H1 (cell line): ENCODE data around the gene STK26. TPM values are rescaled to one million over a fixed set of nuclear protein-coding genes. Genes with fewer than 3 reads are reported as not detected.
"Not testable (repeated sequence)": the region's sequence is repeated elsewhere in the genome, so short reads cannot be mapped to it uniquely, and the experiment has no call there.

Experiments used
- CTCF ChIA-PET: fragments of 300-600 bp; sonication (Branson Sonifier 250); formaldehyde crosslinking; loops from one replicate; lab custom pipeline; 2021; ENCODE audit not compliant: partially characterized antibody; lab: Charles Lee
- POLR2A ChIA-PET: fragments of 300-600 bp; sonication (Branson Sonifier 250); formaldehyde crosslinking; loops from one replicate; lab custom pipeline; 2021; ENCODE audit warnings: inconsistent platforms; ENCODE audit not compliant: partially characterized antibody; lab: Charles Lee
- DNase-seq, 2 experiments: peaks; one replicate each; pipeline versions ENCODE4 v3.0.0 to v3.0.0-alpha.2; 2010 to 2022; ENCODE audit warnings: low spot score in 2 of 2, low read depth in 1 of 2, mixed read lengths in 1 of 2
- FAIRE-seq: peaks from 2 replicates; lab custom pipeline; 2011; peaks lifted over from hg19 to GRCh38; lab: Jason Lieb, UNC
- H2AFZ ChIP-seq: 2 replicates; pipeline ENCODE4 v1.8.1; 2012; ENCODE audit warnings: low read length, inconsistent platforms
- H2AK5ac ChIP-seq: 2 replicates; pipeline ENCODE4 v1.6.1; 2013; ENCODE audit warnings: low read depth, low read length
- H2BK120ac ChIP-seq: replicated peaks from 2 replicates; pipeline ENCODE3; 2013; ENCODE audit warnings: low read depth, low read length, inconsistent platforms
- H2BK12ac ChIP-seq: 2 replicates; pipeline ENCODE4 v1.6.1; 2013; ENCODE audit warnings: low read depth, low read length
- H2BK15ac ChIP-seq: 2 replicates; pipeline ENCODE4 v1.6.1; 2013; ENCODE audit warnings: low read length
- H2BK20ac ChIP-seq: 2 replicates; pipeline ENCODE4 v1.6.1; 2013; ENCODE audit warnings: low read length
- H2BK5ac ChIP-seq: 2 replicates; pipeline ENCODE4 v1.6.1; 2013; ENCODE audit warnings: low read depth, low read length
- H3K14ac ChIP-seq: 2 replicates; pipeline ENCODE4 v1.6.1; 2013; ENCODE audit warnings: inconsistent platforms; ENCODE audit not compliant: insufficient read length
- H3K18ac ChIP-seq: 2 replicates; pipeline ENCODE4 v1.6.1; 2013; ENCODE audit warnings: low read length; ENCODE audit errors: extremely low read depth
- H3K23ac ChIP-seq: 2 replicates; pipeline ENCODE4 v1.6.1; 2013; ENCODE audit warnings: inconsistent platforms; ENCODE audit not compliant: insufficient read length
- H3K23me2 ChIP-seq: 2 replicates; pipeline ENCODE4 v1.6.1; 2013; ENCODE audit warnings: low read depth, low read length
- H3K27ac ChIP-seq: 2 replicates; pipeline ENCODE4 v1.6.1; 2011; ENCODE audit warnings: low read depth, low read length, inconsistent platforms
- H3K27me3 ChIP-seq, 4 experiments: replicated peaks in 1 of 4; 1 replicate in 1 of 4; 2 replicates in 3 of 4; pipeline versions ENCODE4 v1.6.1 to v1.8.1; 2011 to 2013; ENCODE audit warnings: low read length in 3 of 4, mild to moderate bottlenecking in 3 of 4, inconsistent platforms in 2 of 4, mixed read lengths in 2 of 4, moderate library complexity in 1 of 4; ENCODE audit not compliant: control insufficient read depth in 3 of 4, insufficient read depth in 3 of 4; ENCODE audit errors: extremely low read depth in 1 of 4
- H3K36me3 ChIP-seq, 4 experiments: 2 replicates each; pipeline versions ENCODE4 v1.6.1 to v1.8.1; 2011 to 2013; ENCODE audit warnings: mild to moderate bottlenecking in 4 of 4, low read length in 3 of 4, moderate library complexity in 2 of 4, control low read depth in 1 of 4, inconsistent platforms in 1 of 4; ENCODE audit not compliant: insufficient read depth in 4 of 4, control insufficient read depth in 2 of 4
- H3K4ac ChIP-seq: replicated peaks from 2 replicates; pipeline ENCODE3; 2013; ENCODE audit warnings: low read length, low read depth, mixed read lengths, inconsistent platforms; ENCODE audit not compliant: insufficient read length
- H3K4me1 ChIP-seq, 4 experiments: replicated peaks in 1 of 4; 1 replicate in 1 of 4; 2 replicates in 3 of 4; pipeline versions ENCODE4 v1.6.1 to v1.8.1; 2011 to 2013; ENCODE audit warnings: low read length in 3 of 4, inconsistent platforms in 2 of 4, mixed read lengths in 1 of 4; ENCODE audit not compliant: insufficient read depth in 4 of 4, control insufficient read depth in 3 of 4
- H3K4me2 ChIP-seq, 2 experiments: 2 replicates each; pipeline versions ENCODE4 v1.6.1 to v1.8.1; 2011 to 2013; ENCODE audit warnings: low read depth in 2 of 2, low read length in 2 of 2, control low read depth in 1 of 2, inconsistent platforms in 1 of 2, mild to moderate bottlenecking in 1 of 2; ENCODE audit not compliant: insufficient read depth in 1 of 2
- H3K4me3 ChIP-seq, 4 experiments: fragments of 200-600, 300-600 bp in 1 of 4; sonication (generic), shearing (Covaris generic), sonication (Bioruptor Twin) in 1 of 4; 2 replicates each; pipeline versions ENCODE4 v1.5.1 to v1.8.1; 2011 to 2016; ENCODE audit warnings: low read length in 4 of 4, low read depth in 3 of 4, control low read depth in 2 of 4, inconsistent platforms in 2 of 4, mild to moderate bottlenecking in 2 of 4, mixed read lengths in 1 of 4, moderate library complexity in 1 of 4; ENCODE audit not compliant: insufficient read depth in 2 of 4; ENCODE audit errors: extremely low read depth in 1 of 4
- H3K56ac ChIP-seq: replicated peaks from 2 replicates; pipeline ENCODE3; 2013; ENCODE audit warnings: low read depth, mild to moderate bottlenecking, mixed read lengths, low read length, inconsistent platforms; ENCODE audit not compliant: insufficient read length
- H3K79me1 ChIP-seq: 2 replicates; pipeline ENCODE4 v1.6.1; 2013; ENCODE audit warnings: low read depth, low read length, control low read depth
- H3K79me2 ChIP-seq, 2 experiments: 2 replicates each; pipeline versions ENCODE4 v1.6.1 to v1.8.1; 2012 to 2013; ENCODE audit warnings: low read length in 2 of 2, mild to moderate bottlenecking in 2 of 2, inconsistent platforms in 1 of 2; ENCODE audit not compliant: insufficient read depth in 2 of 2, control insufficient read depth in 1 of 2
- H3K9ac ChIP-seq, 4 experiments: replicated peaks in 1 of 4; 1 replicate in 1 of 4; 2 replicates in 3 of 4; pipeline versions ENCODE4 v1.6.1 to v1.8.1; 2011 to 2013; ENCODE audit warnings: low read depth in 3 of 4, low read length in 3 of 4, control low read depth in 2 of 4, mild to moderate bottlenecking in 2 of 4, moderate library complexity in 2 of 4, inconsistent platforms in 1 of 4; ENCODE audit errors: extremely low read depth in 1 of 4
- H3K9me3 ChIP-seq, 2 experiments: 2 replicates each; pipeline versions ENCODE4 v1.6.1 to v1.8.1; 2012 to 2013; ENCODE audit warnings: mild to moderate bottlenecking in 2 of 2, moderate library complexity in 2 of 2, control low read depth in 1 of 2, inconsistent platforms in 1 of 2, low read depth in 1 of 2, low read length in 1 of 2, mixed read lengths in 1 of 2; ENCODE audit not compliant: insufficient read depth in 2 of 2
- H4K20me1 ChIP-seq, 2 experiments: replicated peaks in 1 of 2; 2 replicates each; pipeline versions ENCODE3 to v1.8.1; 2011 to 2013; ENCODE audit warnings: inconsistent platforms in 2 of 2, low read length in 2 of 2, mild to moderate bottlenecking in 1 of 2; ENCODE audit not compliant: insufficient read depth in 2 of 2, control insufficient read depth in 1 of 2
- H4K5ac ChIP-seq: 2 replicates; pipeline ENCODE4 v1.6.1; 2013; ENCODE audit warnings: low read length, low read depth, mixed read lengths, inconsistent platforms; ENCODE audit not compliant: insufficient read length
- H4K8ac ChIP-seq: 2 replicates; pipeline ENCODE4 v1.8.0; 2013; ENCODE audit warnings: mild to moderate bottlenecking, moderate library complexity, low read length, inconsistent platforms; ENCODE audit not compliant: insufficient read depth; ENCODE audit errors: extremely low read depth
- H4K91ac ChIP-seq: replicated peaks from 2 replicates; pipeline ENCODE3; 2013; ENCODE audit warnings: low read length, mixed read lengths, inconsistent platforms; ENCODE audit not compliant: insufficient read length
- WGBS, 2 experiments: shearing (Covaris generic) in 1 of 2; methylation state at CpG; one replicate each; pipeline versions ENCODE4 v1.1.6 to v1.1.7; 2013 to 2015; ENCODE audit warnings: low lambda C conversion rate in 2 of 2, mixed read lengths in 2 of 2, inconsistent platforms in 1 of 2, low coverage in 1 of 2, missing lambda C conversion rate in 1 of 2; ENCODE audit not compliant: insufficient replicate concordance in 2 of 2, insufficient coverage in 1 of 2, insufficient read length in 1 of 2; ENCODE audit errors: extremely low coverage in 1 of 2, missing lambda C conversion rate in 1 of 2; 5-methylcytosine and 5-hydroxymethylcytosine counted together
- polyA plus RNA-seq, 7 experiments: library from polyadenylated mRNA; depleted of rRNA in 3 of 7; stranded (reverse) in 5 of 7; unstranded in 2 of 7; fragments of >200 nt in 5 of 7; fragments of 200-250 nt in 2 of 7; gene quantifications; 1 replicate in 5 of 7; 2 replicates in 1 of 7; 4 replicates in 1 of 7; pipeline versions ENCODE4 v1.2.1 to v1.2.3, GENCODE V29; 2011 to 2013; ENCODE audit warnings: missing spikeins in 2 of 7, mixed read lengths in 2 of 7
- total RNA-seq: library from RNA; stranded (reverse); fragmentation: NEBNext Ultra II Directional; extraction: Animal tissue kit (Norgen Biotek cat#: 25700); gene quantifications from 2 replicates; pipeline ENCODE4 v1.2.1, GENCODE V29; 2021

Gene STK26
- total and polyA plus RNA-seq, 2 of the 8 experiments (the other 6 are each of a cell fraction or from before 2014, with no cell fraction given) = 24.2 to 98.2 TPM

GRCh38 chrX:132098704-132099103 lies 75.6 kb downstream of the STK26 start:
- H3K56ac ChIP-seq, H3K79me2 ChIP-seq, DNase-seq, FAIRE-seq, H3K14ac ChIP-seq, H3K23ac ChIP-seq, H3K18ac ChIP-seq, H4K5ac ChIP-seq, H4K91ac ChIP-seq, CTCF ChIA-PET, H4K8ac ChIP-seq, H3K4me1 ChIP-seq, H2BK12ac ChIP-seq, POLR2A ChIA-PET, H3K4me3 ChIP-seq, H2BK5ac ChIP-seq, H2AK5ac ChIP-seq, H3K23me2 ChIP-seq, H3K27me3 ChIP-seq, H2AFZ ChIP-seq, H3K4ac ChIP-seq, H3K36me3 ChIP-seq, H4K20me1 ChIP-seq, H3K4me2 ChIP-seq, H3K79me1 ChIP-seq, H2BK20ac ChIP-seq, H3K27ac ChIP-seq, H3K9ac ChIP-seq, H2BK120ac ChIP-seq, H2BK15ac ChIP-seq, H3K9me3 ChIP-seq: not testable (repeated sequence)
- 88% methylated on average over 4 of the region's 4 CpGs; no CpG with 5 or more reads in 1 of the 2 experiments for WGBS, 2 experiments
